ENCODE data around the gene DEDD. TPM values are rescaled to one million over a fixed set of nuclear protein-coding genes. Genes with fewer than 3 reads are reported as not detected.

DEDD gene
- total and polyA plus RNA-seq, 2 of the 4 experiments (the other 2 are of a cell fraction): 40.2 to 47.9 TPM

GRCh38 chr1:161171191-161171590 lies 38.7 kb upstream of the DEDD start:
- no peak overlapping the region for H2BK120ac ChIP-seq (ENCODE audit: low read depth, low read length)
- H3K27ac ChIP-seq (ENCODE audit: insufficient read depth, low read length): no peak overlapping the region
- H3K23ac ChIP-seq (ENCODE audit: low read depth, low read length): no peak overlapping the region
- WGBS, 2 experiments (ENCODE audit: extremely low coverage in 2 of 2, insufficient read length in 1 of 2): no CpG with 5 or more reads among the region's 5 CpGs
- no peak overlapping the region for H2BK5ac ChIP-seq (ENCODE audit: low read depth, low read length, poor library complexity, severe bottlenecking)
- H3K27me3 ChIP-seq (ENCODE audit: control insufficient read depth, insufficient read depth, low read length): no peaks in the 10 kb centered on the region
- H3K4me1 ChIP-seq (ENCODE audit: control insufficient read depth, insufficient read depth, low read length): peaks cover 11% of the 10 kb centered on the region; the same call in 1 of the 2 replicates
- DNase-seq (no peak), ATAC-seq (ENCODE audit: low read depth) (no peak)
- in situ Hi-C loops (cut with MboI; ENCODE audit: low sequenced_read_pairs): no loop called here
- no peak overlapping the region for H3K14ac ChIP-seq (replicated peaks; ENCODE audit: low read depth, low read length)
- no peak overlapping the region for H2BK20ac ChIP-seq (ENCODE audit: low read depth, low read length)
- H3K4me3 ChIP-seq (ENCODE audit: insufficient read depth, low read depth, low read length): no peak overlapping the region
- H4K91ac ChIP-seq (ENCODE audit: insufficient read depth, low read depth, low read length): no peak overlapping the region
- H2BK15ac ChIP-seq (ENCODE audit: low read depth, low read length): no peak overlapping the region; the same call in 2 of the 3 replicates
- H2AFZ ChIP-seq (replicated peaks; ENCODE audit: low read length, poor library complexity): no peak overlapping the region
- ChIA-PET CTCF (interaction anchor here (0.6 to 0.8 kb wide), 2 partner anchors 32 to 557 kb away, joined by 3 to 6 read pairs; no protein-coding TSS in a partner anchor), POLR2A (ENCODE audit: unreplicated experiment) (no interaction called here)
- H2AK5ac ChIP-seq (ENCODE audit: low read depth, low read length): no peak overlapping the region
- H3K56ac ChIP-seq (ENCODE audit: extremely low read depth, insufficient read depth, low read length): no peak overlapping the region
- H3K4ac ChIP-seq (ENCODE audit: low read depth, low read length): no peak overlapping the region
- H3K9ac ChIP-seq (ENCODE audit: low read depth, low read length): no peak overlapping the region
- H3K9me3 ChIP-seq (ENCODE audit: control insufficient read depth, insufficient read depth, low read length): no peaks in the 10 kb centered on the region
- H4K5ac ChIP-seq (ENCODE audit: low read depth, low read length): no peak overlapping the region
- H4K20me1 ChIP-seq (ENCODE audit: insufficient read depth, low read length): peaks cover 13% of the 10 kb centered on the region; the same call in 1 of the 2 replicates
- peaks cover 46% of the 10 kb centered on the region for H3K36me3 ChIP-seq (ENCODE audit: control insufficient read depth, insufficient read depth, low read length)
- peaks cover 10% of the 10 kb centered on the region for H3K9me1 ChIP-seq (ENCODE audit: insufficient read depth, low read length)
- intact Hi-C loops (cut with micrococcal nuclease): no loop called here
- no peak overlapping the region for H2AK9ac ChIP-seq (replicated peaks; ENCODE audit: low read depth, low read length, poor library complexity)
- no TSS peak for BruUV-seq (replicated peaks)
- peaks cover 11 to 37% of the 10 kb centered on the region in 2 experiments for H3K79me1 ChIP-seq (ENCODE audit: low read depth in 1 of 2, low read length in 2 of 2)
- no peak overlapping the region for H4K8ac ChIP-seq (ENCODE audit: low read depth in 2 of 2, low read length in 2 of 2)
- H3K4me2 ChIP-seq (ENCODE audit: low read depth, low read length): no peak overlapping the region
- H3K18ac ChIP-seq (ENCODE audit: low read depth, low read length): no peak overlapping the region
- TF ChIP-seq CTCF (conservative IDR thresholded peaks at IDR 0.05; ENCODE audit: low read depth, low read length) (0 out of 2 replicates have a peak, but pooled peaks have one; percentile 26), BHLHE40 (IDR thresholded peaks at IDR 0.05; ENCODE audit: low read depth, low read length) (no peak)
- dilution Hi-C loops (cut with HindIII; ENCODE audit: low sequenced_read_pairs, unreplicated experiment): no loop called here
